ENCODE results near the gene CLEC10A.

DNA sequence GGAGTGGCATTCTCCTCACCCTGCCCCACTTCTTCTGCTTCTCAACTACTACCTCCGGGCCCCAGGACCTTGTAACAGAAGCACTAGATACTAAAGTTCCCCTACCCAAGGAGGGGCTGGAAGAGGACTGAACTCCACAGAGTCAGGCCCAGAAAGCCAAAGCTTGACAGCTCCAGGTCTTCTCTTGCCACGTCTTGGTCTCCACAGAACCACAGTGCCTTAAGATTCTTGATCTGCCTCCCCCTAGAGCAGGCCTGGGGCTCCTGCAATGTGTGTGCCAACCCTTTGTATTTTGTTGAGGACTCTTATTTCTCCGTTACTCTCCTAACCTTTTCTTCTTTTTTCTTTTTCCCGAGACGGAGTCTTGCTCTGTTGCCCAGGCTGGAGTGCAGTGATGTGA, 40.2 kb downstream of the CLEC10A start:
- no peak; the same call in 1 of the 2 replicates for TF ChIP-seq CTCF (conservative IDR thresholded peaks at IDR 0.05; ENCODE audit: low read length)
- TF ChIP-seq EZH2phosphoT487 (IDR thresholded peaks at IDR 0.05; ENCODE audit: borderline replicate concordance), result no peak
